DMS153 treated with DMSO at 0.1 percent for 48 hours (cell line): ENCODE measurements around the gene ADAM19.

Experiments used
- DNase-seq: peaks from one replicate; lab custom pipeline; 2025; ENCODE audit not compliant: unreplicated experiment; lab: John Stamatoyannopoulos, UW

The ADAM19 gene

GRCh38 chr5:157544623-157544989 is 31.0 kb downstream of the ADAM19 start:
- no peak for DNase-seq

GRCh38 chr5:157543825-157544622 is 31.6 kb downstream of the ADAM19 start:
- DNase-seq: no peak

- no peak for DNase-seq
Observed at GRCh38 chr5:157542282-157543000, 33.1 kb downstream of the ADAM19 start.

GRCh38 chr5:157541447-157542118 is 34.0 kb downstream of the ADAM19 start:
- no peak for DNase-seq

- DNase-seq: no peak
Observed at GRCh38 chr5:157540707-157541446, 34.7 kb downstream of the ADAM19 start.

GRCh38 chr5:157540124-157540523 is 35.5 kb downstream of the ADAM19 start:
- DNase-seq: no peak

GRCh38 chr5:157539503-157540022 is 36.0 kb downstream of the ADAM19 start:
- no peak for DNase-seq

GRCh38 chr5:157538311-157538710 is 37.3 kb downstream of the ADAM19 start:
- DNase-seq: no peak

- no peak for DNase-seq
Observed at GRCh38 chr5:157535042-157535865, 40.3 kb downstream of the ADAM19 start.

- DNase-seq: no peak
Observed at GRCh38 chr5:157533011-157533481, 42.5 kb downstream of the ADAM19 start.

- no peak for DNase-seq
Observed at GRCh38 chr5:157532022-157532421, 43.6 kb downstream of the ADAM19 start.

GRCh38 chr5:157530226-157530972 is 45.2 kb downstream of the ADAM19 start:
- DNase-seq: no peak

GRCh38 chr5:157529002-157529401 is 46.6 kb downstream of the ADAM19 start:
- DNase-seq: no peak

- DNase-seq: no peak
Observed at GRCh38 chr5:157528036-157528632, 47.4 kb downstream of the ADAM19 start.

- no peak for DNase-seq
Observed at GRCh38 chr5:157524887-157525286, 50.7 kb downstream of the ADAM19 start.

GRCh38 chr5:157523976-157524375 is 51.6 kb downstream of the ADAM19 start:
- no peak for DNase-seq

GRCh38 chr5:157521704-157522029 is 53.9 kb downstream of the ADAM19 start:
- no peak for DNase-seq

GRCh38 chr5:157520911-157521703 is 54.5 kb downstream of the ADAM19 start:
- no peak for DNase-seq
